ENCODE measurements around the gene RPUSD2. TPM values are rescaled to one million over a fixed set of nuclear protein-coding genes. Genes with fewer than 3 reads are reported as not detected.
A peak's percentile ranks its signal among the peaks of the same experiment; 100 is the strongest.

RPUSD2 gene
- total and polyA plus RNA-seq, 7 experiments from 2014 or later, result 10.6 to 25.9 (median 18.4) TPM

- intact Hi-C loops (cut with micrococcal nuclease), result no loop called here
Observed at GRCh38 chr15:40550341-40551037, 18.6 kb upstream of the RPUSD2 start.

GRCh38 chr15:40554161-40554525 lies 15.0 kb upstream of the RPUSD2 start:
- no peak overlapping the region for H3K27ac Mint-ChIP-seq
- ChIA-PET POLR2A (no interaction called here), CTCF (no interaction called here)
- peaks cover 8 to 78% (median 40%) of the 10 kb centered on the region in 5 donors for H3K36me3 Mint-ChIP-seq
- H3K4me1 ChIP-seq (ENCODE audit: control insufficient read depth in 2 of 2, insufficient read depth in 2 of 2, low read length in 2 of 2), result no peaks in the 10 kb centered on the region
- no peaks in the 10 kb centered on the region for H3K9me3 ChIP-seq (ENCODE audit: control insufficient read depth in 2 of 3, low read length in 3 of 3)
- ATAC-seq (no peak), DNase-seq (no peak)
- H3K9me3 Mint-ChIP-seq, result no peaks in the 10 kb centered on the region
- peaks cover 7 to 60% (median 10%) of the 10 kb centered on the region in 3 experiments for H3K36me3 ChIP-seq (ENCODE audit: control insufficient read depth in 2 of 3, insufficient read depth in 3 of 3, low read length in 3 of 3)
- no peaks in the 10 kb centered on the region for H3K27me3 ChIP-seq (ENCODE audit: control insufficient read depth in 2 of 2, insufficient read depth in 2 of 2, low read length in 2 of 2)
- intact Hi-C loops (cut with micrococcal nuclease), result no loop called here
- H3K27ac ChIP-seq (ENCODE audit: low read depth, low read length), result no peak overlapping the region
- no peak overlapping the region for H3K4me3 Mint-ChIP-seq
- H3K4me1 Mint-ChIP-seq, result peaks cover 4 to 19% (median 11%) of the 10 kb centered on the region in 7 donors
- no peaks in the 10 kb centered on the region for H3K27me3 Mint-ChIP-seq
- no peak overlapping the region for H3K4me3 ChIP-seq (ENCODE audit: low read length)

More at GRCh38 chr15:40550341-40551037, 18.6 kb upstream of the RPUSD2 start:
- Histone ChIP-seq H3K9me3 (ENCODE audit: control insufficient read depth in 2 of 3, low read length in 3 of 3) (no peaks in the 10 kb centered on the region), H3K36me3 (ENCODE audit: control insufficient read depth in 2 of 3, insufficient read depth in 3 of 3, low read length in 3 of 3) (peaks cover 2 to 52% (median 7%) of the 10 kb centered on the region in 3 experiments), H3K27me3 (ENCODE audit: control insufficient read depth in 2 of 2, insufficient read depth in 2 of 2, low read length in 2 of 2) (no peaks in the 10 kb centered on the region), H3K4me3 (ENCODE audit: low read length) (no peak overlapping the region), H3K4me1 (ENCODE audit: control insufficient read depth in 2 of 2, insufficient read depth in 2 of 2, low read length in 2 of 2) (no peaks in the 10 kb centered on the region), H3K27ac (ENCODE audit: low read depth, low read length) (no peak overlapping the region)
- Mint-ChIP-seq H3K4me1 (peaks cover 0 to 8% (median 0%) of the 10 kb centered on the region in 7 donors), H3K9me3 (no peaks in the 10 kb centered on the region), H3K36me3 (peaks cover 6 to 65% (median 43%) of the 10 kb centered on the region in 5 donors), H3K27me3 (no peaks in the 10 kb centered on the region), H3K27ac (no peak overlapping the region), H3K4me3 (no peak overlapping the region)
- DNase-seq (no peak), ATAC-seq (peak; percentile 64)
- POLR2A ChIA-PET, result interaction anchor here (0.8 kb wide), 1 partner anchor 18 kb away, joined by 3 read pairs; the partner anchor contains the start of gene RPUSD2
- CTCF ChIA-PET, result no interaction called here

- no peaks in the 10 kb centered on the region for H3K9me3 Mint-ChIP-seq
- no peak overlapping the region for H3K27ac Mint-ChIP-seq
- CTCF ChIA-PET, result no interaction called here
- no peaks in the 10 kb centered on the region for H3K27me3 Mint-ChIP-seq
- POLR2A ChIA-PET, result no interaction called here
- ATAC-seq (no peak), DNase-seq (no peak)
- no peaks in the 10 kb centered on the region for H3K4me1 ChIP-seq (ENCODE audit: control insufficient read depth in 2 of 2, insufficient read depth in 2 of 2, low read length in 2 of 2)
- H3K9me3 ChIP-seq (ENCODE audit: control insufficient read depth in 2 of 3, low read length in 3 of 3), result no peaks in the 10 kb centered on the region
- no peak overlapping the region for H3K4me3 Mint-ChIP-seq
- no peaks in the 10 kb centered on the region for H3K27me3 ChIP-seq (ENCODE audit: control insufficient read depth in 2 of 2, insufficient read depth in 2 of 2, low read length in 2 of 2)
- H3K4me3 ChIP-seq (ENCODE audit: low read length), result no peak overlapping the region
- H3K4me1 Mint-ChIP-seq, result peaks cover 9 to 33% (median 23%) of the 10 kb centered on the region in 7 donors
- intact Hi-C loops (cut with micrococcal nuclease), result no loop called here
- peaks cover 7 to 55% (median 10%) of the 10 kb centered on the region in 3 experiments for H3K36me3 ChIP-seq (ENCODE audit: control insufficient read depth in 2 of 3, insufficient read depth in 3 of 3, low read length in 3 of 3)
- peaks cover 8 to 73% (median 34%) of the 10 kb centered on the region in 5 donors for H3K36me3 Mint-ChIP-seq
- H3K27ac ChIP-seq (ENCODE audit: low read depth, low read length), result no peak overlapping the region
Observed at GRCh38 chr15:40555876-40556275, 13.2 kb upstream of the RPUSD2 start.

GRCh38 chr15:40558952-40559742 lies 10.0 kb upstream of the RPUSD2 start:
- POLR2A ChIA-PET, result interaction anchor here (1.5 kb wide), 1 partner anchor 10 kb away, joined by 6 read pairs; the partner anchor contains the start of gene RPUSD2

GRCh38 chr15:40562691-40563090 lies 6.4 kb upstream of the RPUSD2 start:
- H3K4me1 ChIP-seq (ENCODE audit: control insufficient read depth in 2 of 2, insufficient read depth in 2 of 2, low read length in 2 of 2), result peaks cover 4 to 11% of the 10 kb centered on the region in 2 donors
- CTCF ChIA-PET, result no interaction called here
- H3K27ac ChIP-seq (ENCODE audit: low read depth, low read length), result no peak overlapping the region
- no peaks in the 10 kb centered on the region for H3K9me3 ChIP-seq (ENCODE audit: control insufficient read depth in 2 of 3, low read length in 3 of 3)
- POLR2A ChIA-PET, result interaction anchor here (0.6 kb wide), 1 partner anchor 117 kb away, joined by 3 read pairs; no protein-coding TSS in a partner anchor
- peak overlapping the region in 9 of 10 donors; percentile 21 to 80 (median 43) for H3K4me3 Mint-ChIP-seq
- no peaks in the 10 kb centered on the region for H3K27me3 ChIP-seq (ENCODE audit: control insufficient read depth in 2 of 2, insufficient read depth in 2 of 2, low read length in 2 of 2)
- H3K36me3 Mint-ChIP-seq, result peaks cover 0 to 26% (median 0%) of the 10 kb centered on the region in 5 donors
- intact Hi-C loops (cut with micrococcal nuclease), result loop anchor here (10.0 kb wide), 3 partner anchors 88 to 1712 kb away; partner anchors contain the start of genes CHST14 (in 1 of the 2), GANC (in 1 of the 2), TMEM87A (in 1 of the 2) and VPS18 (in 1 of the 2)
- DNase-seq (no peak), ATAC-seq (no peak)
- H3K27me3 Mint-ChIP-seq, result peaks cover 0 to 8% (median 0%) of the 10 kb centered on the region in 5 donors
- no peaks in the 10 kb centered on the region for H3K9me3 Mint-ChIP-seq
- H3K4me1 Mint-ChIP-seq, result peaks cover 42 to 69% (median 61%) of the 10 kb centered on the region in 7 donors
- peaks cover 0 to 14% (median 0%) of the 10 kb centered on the region in 3 experiments for H3K36me3 ChIP-seq (ENCODE audit: control insufficient read depth in 2 of 3, insufficient read depth in 3 of 3, low read length in 3 of 3)
- H3K4me3 ChIP-seq (ENCODE audit: low read length), result no peak overlapping the region
- H3K27ac Mint-ChIP-seq, result peak overlapping the region in 3 of 9 donors; percentile 13 to 49 (median 41)

More at GRCh38 chr15:40558952-40559742, 10.0 kb upstream of the RPUSD2 start:
- Mint-ChIP-seq H3K9me3 (no peaks in the 10 kb centered on the region), H3K4me3 (no peak overlapping the region), H3K4me1 (peaks cover 23 to 59% (median 44%) of the 10 kb centered on the region in 7 donors), H3K27me3 (no peaks in the 10 kb centered on the region), H3K36me3 (peaks cover 8 to 57% (median 19%) of the 10 kb centered on the region in 5 donors), H3K27ac (peak overlapping the region in 3 of 9 donors; percentile 34 to 41 (median 40))
- Histone ChIP-seq H3K27ac (ENCODE audit: low read depth, low read length) (no peak overlapping the region), H3K4me1 (ENCODE audit: control insufficient read depth in 2 of 2, insufficient read depth in 2 of 2, low read length in 2 of 2) (peaks cover 0 to 3% of the 10 kb centered on the region in 2 donors), H3K27me3 (ENCODE audit: control insufficient read depth in 2 of 2, insufficient read depth in 2 of 2, low read length in 2 of 2) (no peaks in the 10 kb centered on the region), H3K36me3 (ENCODE audit: control insufficient read depth in 2 of 3, insufficient read depth in 3 of 3, low read length in 3 of 3) (peaks cover 5 to 42% (median 10%) of the 10 kb centered on the region in 3 experiments), H3K4me3 (ENCODE audit: low read length) (no peak overlapping the region), H3K9me3 (ENCODE audit: control insufficient read depth in 2 of 3, low read length in 3 of 3) (no peaks in the 10 kb centered on the region)
- ATAC-seq, result no peak
- DNase-seq, result no peak
- intact Hi-C loops (cut with micrococcal nuclease), result no loop called here
- CTCF ChIA-PET, result no interaction called here

GRCh38 chr15:40563426-40563825 lies 5.7 kb upstream of the RPUSD2 start:
- intact Hi-C loops (cut with micrococcal nuclease), result loop anchor here (10.0 kb wide), 3 partner anchors 89 to 1711 kb away; partner anchors contain the start of genes CHST14 (in 1 of the 2), GANC (in 1 of the 2), TMEM87A (in 1 of the 2) and VPS18 (in 1 of the 2)
- Histone ChIP-seq H3K4me1 (ENCODE audit: control insufficient read depth in 2 of 2, insufficient read depth in 2 of 2, low read length in 2 of 2) (peaks cover 5 to 12% of the 10 kb centered on the region in 2 donors), H3K36me3 (ENCODE audit: control insufficient read depth in 2 of 3, insufficient read depth in 3 of 3, low read length in 3 of 3) (peaks cover 0 to 14% (median 0%) of the 10 kb centered on the region in 3 experiments), H3K9me3 (ENCODE audit: control insufficient read depth in 2 of 3, low read length in 3 of 3) (no peaks in the 10 kb centered on the region), H3K27me3 (ENCODE audit: control insufficient read depth in 2 of 2, insufficient read depth in 2 of 2, low read length in 2 of 2) (no peaks in the 10 kb centered on the region), H3K27ac (ENCODE audit: low read depth, low read length) (no peak overlapping the region), H3K4me3 (ENCODE audit: low read length) (no peak overlapping the region)
- Mint-ChIP-seq H3K36me3 (peaks cover 0 to 20% (median 0%) of the 10 kb centered on the region in 5 donors), H3K27me3 (peaks cover 0 to 8% (median 0%) of the 10 kb centered on the region in 5 donors), H3K4me1 (peaks cover 40 to 62% (median 59%) of the 10 kb centered on the region in 7 donors), H3K4me3 (peak overlapping the region in 9 of 10 donors; percentile 48 to 97 (median 80)), H3K9me3 (no peaks in the 10 kb centered on the region), H3K27ac (peak overlapping the region in 5 of 9 donors; percentile 18 to 88 (median 38))
- DNase-seq, result no peak
- CTCF ChIA-PET, result no interaction called here
- POLR2A ChIA-PET, result interaction anchor here (0.6 kb wide), 1 partner anchor 117 kb away, joined by 3 read pairs; no protein-coding TSS in a partner anchor
- ATAC-seq, result no peak
